IMR-90 (cell line): ENCODE results near the gene SH2B2. TPM values are rescaled to one million over a fixed set of nuclear protein-coding genes. Genes with fewer than 3 reads are reported as not detected.

ENCODE experiments used
- ATAC-seq: fragments of 200-7000 bp; cut with Tn5 transposase; 2 replicates; pipeline ENCODE4 v1.9.1; 2020; ENCODE audit warnings: low read depth, mild to moderate bottlenecking, moderate library complexity
- BruUV-seq: library from RNA; stranded (reverse); fragments of 400-500 nt; replicated peaks from 2 replicates; lab custom pipeline; 2021; lab: Mats Ljungman, UMichigan
- CTCF ChIA-PET: fragments of 300-600 bp; formaldehyde crosslinking; extraction: SDS; loops from one replicate; lab custom pipeline; 2021; ENCODE audit warnings: antibody characterized with exemption; lab: Yijun Ruan, JAX
- POLR2A ChIA-PET: fragments of 300-600 bp; sonication (Branson Sonifier 250); formaldehyde crosslinking; loops from one replicate; lab custom pipeline; 2022; ENCODE audit warnings: antibody characterized with exemption; ENCODE audit not compliant: unreplicated experiment; lab: Charles Lee
- DNase-seq: peaks from one replicate; pipeline ENCODE4 v3.0.0; 2013
- H2AFZ ChIP-seq: replicated peaks from 2 replicates; pipeline ENCODE3; 2013; ENCODE audit warnings: low read length, mild to moderate bottlenecking; ENCODE audit not compliant: poor library complexity
- H2AK5ac ChIP-seq: 2 replicates; pipeline ENCODE4 v1.6.1; 2013; ENCODE audit warnings: low read depth, low read length, inconsistent platforms
- H2AK9ac ChIP-seq: replicated peaks from 2 replicates; pipeline ENCODE3; 2013; ENCODE audit warnings: mild to moderate bottlenecking, low read depth, low read length, moderate library complexity; ENCODE audit not compliant: poor library complexity
- H2BK120ac ChIP-seq: 2 replicates; pipeline ENCODE4 v1.6.1; 2013; ENCODE audit warnings: low read depth, low read length, inconsistent platforms
- H2BK15ac ChIP-seq: 3 replicates; pipeline ENCODE4 v1.6.1; 2013; ENCODE audit warnings: low read depth, low read length, inconsistent platforms
- H2BK20ac ChIP-seq: 2 replicates; pipeline ENCODE4 v1.6.1; 2013; ENCODE audit warnings: low read depth, mild to moderate bottlenecking, inconsistent platforms, low read length, moderate library complexity
- H2BK5ac ChIP-seq: 2 replicates; pipeline ENCODE4 v1.6.1; 2013; ENCODE audit warnings: mild to moderate bottlenecking, low read depth, low read length, inconsistent platforms; ENCODE audit not compliant: poor library complexity, severe bottlenecking
- H3K14ac ChIP-seq: replicated peaks from 2 replicates; pipeline ENCODE4 v1.6.1; 2013; ENCODE audit warnings: low read depth, low read length, inconsistent platforms
- H3K18ac ChIP-seq: 2 replicates; pipeline ENCODE4 v1.6.1; 2013; ENCODE audit warnings: low read depth, low read length, control low read depth
- H3K23ac ChIP-seq: 2 replicates; pipeline ENCODE4 v1.6.1; 2013; ENCODE audit warnings: low read depth, low read length, inconsistent platforms
- H3K27ac ChIP-seq: 2 replicates; pipeline ENCODE4 v1.5.1; 2013; ENCODE audit warnings: mild to moderate bottlenecking, control low read depth, low read length; ENCODE audit not compliant: insufficient read depth
- H3K27me3 ChIP-seq: 2 replicates; pipeline ENCODE4 v1.6.1; 2013; ENCODE audit warnings: low read length; ENCODE audit not compliant: control insufficient read depth, insufficient read depth
- H3K36me3 ChIP-seq: 2 replicates; pipeline ENCODE4 v1.6.1; 2013; ENCODE audit warnings: low read length, mixed read lengths; ENCODE audit not compliant: control insufficient read depth, insufficient read depth
- H3K4ac ChIP-seq: 2 replicates; pipeline ENCODE4 v1.6.1; 2013; ENCODE audit warnings: low read depth, low read length, inconsistent platforms
- H3K4me1 ChIP-seq: 2 replicates; pipeline ENCODE4 v1.6.1; 2013; ENCODE audit warnings: low read length, mixed read lengths; ENCODE audit not compliant: control insufficient read depth, insufficient read depth
- H3K4me2 ChIP-seq: 2 replicates; pipeline ENCODE4 v1.6.1; 2013; ENCODE audit warnings: low read depth, mild to moderate bottlenecking, control low read depth, low read length, moderate library complexity
- H3K4me3 ChIP-seq: 2 replicates; pipeline ENCODE4 v1.5.1; 2013; ENCODE audit warnings: low read depth, mild to moderate bottlenecking, control low read depth, low read length, moderate library complexity; ENCODE audit not compliant: insufficient read depth
- H3K56ac ChIP-seq: 2 replicates; pipeline ENCODE4 v1.6.1; 2013; ENCODE audit warnings: low read length, inconsistent platforms; ENCODE audit not compliant: insufficient read depth; ENCODE audit errors: extremely low read depth
- H3K79me1 ChIP-seq, 2 experiments: 2 replicates each; pipeline ENCODE4 v1.6.1; 2013; ENCODE audit warnings: low read length in 2 of 2, inconsistent platforms in 1 of 2, low read depth in 1 of 2
- H3K9ac ChIP-seq: 2 replicates; pipeline ENCODE4 v1.6.1; 2013; ENCODE audit warnings: low read depth, low read length, control low read depth
- H3K9me1 ChIP-seq: 2 replicates; pipeline ENCODE4 v1.6.1; 2013; ENCODE audit warnings: low read length, inconsistent platforms; ENCODE audit not compliant: insufficient read depth
- H3K9me3 ChIP-seq: 2 replicates; pipeline ENCODE4 v1.6.1; 2013; ENCODE audit warnings: low read length; ENCODE audit not compliant: control insufficient read depth, insufficient read depth
- H4K20me1 ChIP-seq: 2 replicates; pipeline ENCODE4 v1.6.1; 2013; ENCODE audit warnings: low read length, inconsistent platforms; ENCODE audit not compliant: insufficient read depth
- H4K5ac ChIP-seq: 2 replicates; pipeline ENCODE4 v1.6.1; 2013; ENCODE audit warnings: mild to moderate bottlenecking, low read depth, low read length, control low read depth
- H4K8ac ChIP-seq, 2 experiments: 2 replicates each; pipeline ENCODE4 v1.6.1; 2013; ENCODE audit warnings: low read depth in 2 of 2, low read length in 2 of 2, control low read depth in 1 of 2, inconsistent platforms in 1 of 2
- H4K91ac ChIP-seq: 2 replicates; pipeline ENCODE4 v1.6.1; 2013; ENCODE audit warnings: low read depth, low read length, inconsistent platforms; ENCODE audit not compliant: insufficient read depth
- BHLHE40 ChIP-seq: fragments of 150-350 bp; IDR thresholded peaks from 2 replicates; pipeline ENCODE4 v1.6.1; 2016; ENCODE audit warnings: mild to moderate bottlenecking, low read depth, low read length
- CEBPB ChIP-seq: IDR thresholded peaks from 2 replicates; pipeline ENCODE4 v1.6.1; 2012; ENCODE audit warnings: low read depth, low read length, improper control_type of control experiment
- ELK1 ChIP-seq: fragments of 150-350 bp; IDR thresholded peaks from 2 replicates; pipeline ENCODE4 v1.6.1; 2016; ENCODE audit warnings: low read depth, mild to moderate bottlenecking, low read length, moderate library complexity, borderline replicate concordance
- FOS ChIP-seq: fragments of 150-350 bp; IDR thresholded peaks from 2 replicates; pipeline ENCODE4 v1.6.1; 2016; ENCODE audit warnings: low read depth, low read length
- MAZ ChIP-seq: IDR thresholded peaks from 2 replicates; pipeline ENCODE4 v1.6.1; 2012; ENCODE audit warnings: low read depth, mild to moderate bottlenecking, low read length, improper control_type of control experiment, moderate library complexity, borderline replicate concordance
- MXI1 ChIP-seq: IDR thresholded peaks from 2 replicates; pipeline ENCODE4 v1.6.1; 2012; ENCODE audit warnings: low read depth, mild to moderate bottlenecking, low read length, moderate library complexity, borderline replicate concordance
- NFE2L2 ChIP-seq: fragments of 150-350 bp; IDR thresholded peaks from 2 replicates; pipeline ENCODE4 v1.6.1; 2016; ENCODE audit warnings: low read depth, mild to moderate bottlenecking, low read length
- POLR2A ChIP-seq: IDR thresholded peaks from 2 replicates; pipeline ENCODE4 v1.6.1; 2012; ENCODE audit warnings: mild to moderate bottlenecking, low read depth, low read length
- RAD21 ChIP-seq: IDR thresholded peaks from 2 replicates; pipeline ENCODE4 v1.6.1; 2012; ENCODE audit warnings: low read length, improper control_type of control experiment
- RCOR1 ChIP-seq: IDR thresholded peaks from 2 replicates; pipeline ENCODE4 v1.6.1; 2012; ENCODE audit warnings: mild to moderate bottlenecking, low read length, improper control_type of control experiment; ENCODE audit not compliant: insufficient replicate concordance
- RFX5 ChIP-seq: IDR thresholded peaks from 2 replicates; pipeline ENCODE4 v1.8.0; 2012; ENCODE audit warnings: low read depth, mild to moderate bottlenecking, low read length, moderate library complexity
- WGBS, 2 experiments: methylation state at CpG; one replicate each; pipeline versions ENCODE4 v1.1.5 to v1.1.7; 2013; ENCODE audit warnings: missing lambda C conversion rate in 2 of 2; ENCODE audit not compliant: insufficient read length in 1 of 2; ENCODE audit errors: extremely low coverage in 2 of 2; 5-methylcytosine and 5-hydroxymethylcytosine counted together
- dilution Hi-C: fragments of 300-500 bp; cut with HindIII; formaldehyde crosslinking; loops from one replicate; pipeline ENCODE4 v1.14.3; 2018; ENCODE audit warnings: low sequenced_read_pairs; ENCODE audit not compliant: unreplicated experiment
- in situ Hi-C: fragments of 300-500 bp; cut with MboI; formaldehyde crosslinking; loops from 3 replicates; pipeline ENCODE4 v1.14.3; 2019; ENCODE audit warnings: low sequenced_read_pairs, inconsistent platforms, mixed read lengths
- intact Hi-C: fragments of 100-400 bp; cut with micrococcal nuclease; formaldehyde crosslinking; loops from 2 replicates; pipeline ENCODE4 v1.10.0; 2022
- polyA plus RNA-seq, 3 experiments: library from polyadenylated mRNA; depleted of rRNA; stranded (reverse); fragments of >200 nt; gene quantifications; 2 replicates each; pipeline ENCODE4 v1.2.3, GENCODE V29; 2012; ENCODE audit warnings: low replicate concordance in 1 of 3
- total RNA-seq: library from RNA; depleted of rRNA; stranded (reverse); fragments of >200 nt; gene quantifications from 2 replicates; pipeline ENCODE4 v1.2.3, GENCODE V29; 2012

Gene SH2B2
- total and polyA plus RNA-seq, 2 of the 4 experiments (the other 2 are of a cell fraction), result 0.36 to 0.99 TPM

- H3K18ac ChIP-seq, result no peak overlapping the region
- POLR2A ChIA-PET, result no interaction called here
- H4K91ac ChIP-seq, result no peak overlapping the region
- DNase-seq (no peak), ATAC-seq (no peak)
- no peaks in the 10 kb centered on the region for H3K9me3 ChIP-seq
- dilution Hi-C loops, result no loop called here
- H3K9ac ChIP-seq, result no peak overlapping the region
- H3K4me2 ChIP-seq, result no peak overlapping the region
- no peak overlapping the region for H2BK120ac ChIP-seq
- H3K27me3 ChIP-seq, result peaks cover 10% of the 10 kb centered on the region
- H2BK5ac ChIP-seq, result no peak overlapping the region
- TF ChIP-seq RFX5 (no peak), NFE2L2 (no peak), MAZ (no peak), RCOR1 (no peak), RAD21 (no peak), CEBPB (no peak), POLR2A (no peak), MXI1 (no peak), ELK1 (no peak), FOS (no peak), BHLHE40 (no peak)
- in situ Hi-C loops, result no loop called here
- no peaks in the 10 kb centered on the region for H3K36me3 ChIP-seq
- no peak overlapping the region for H3K27ac ChIP-seq
- H2BK20ac ChIP-seq, result no peak overlapping the region
- H2BK15ac ChIP-seq, result no peak overlapping the region
- H4K5ac ChIP-seq, result no peak overlapping the region
- CTCF ChIA-PET, result no interaction called here
- no peak overlapping the region for H3K14ac ChIP-seq
- H3K4me1 ChIP-seq, result no peaks in the 10 kb centered on the region
- no peak overlapping the region for H3K4me3 ChIP-seq
- no peak overlapping the region for H4K8ac ChIP-seq
- 80% methylated on average over 1 of the region's 11 CpGs; no CpG with 5 or more reads in 1 of the 2 experiments for WGBS, 2 experiments
- no peak overlapping the region for H3K56ac ChIP-seq
- H2AK9ac ChIP-seq, result no peak overlapping the region
- H3K4ac ChIP-seq, result no peak overlapping the region
- no peak overlapping the region for H3K23ac ChIP-seq
- no peaks in the 10 kb centered on the region for H3K9me1 ChIP-seq
- no peak overlapping the region for H2AFZ ChIP-seq
- BruUV-seq, result no TSS peak
- intact Hi-C loops, result no loop called here
- H4K20me1 ChIP-seq, result no peaks in the 10 kb centered on the region
- no peaks in the 10 kb centered on the region for H3K79me1 ChIP-seq
- no peak overlapping the region for H2AK5ac ChIP-seq
Observed at GRCh38 chr7:102326157-102326889, 39.7 kb downstream of the SH2B2 start.
